K562 (cell line): ENCODE results near the gene SBK3. TPM values are rescaled to one million over a fixed set of nuclear protein-coding genes. Genes with fewer than 3 reads are reported as not detected.

ENCODE experiments used
- CREM ChIP-seq: IDR thresholded peaks from 2 replicates; pipeline ENCODE4 v1.6.1; 2014; ENCODE audit warnings: antibody characterized with exemption, low read depth
- MCM2 ChIP-seq: fragments of 450-650 bp; IDR thresholded peaks from 2 replicates; pipeline ENCODE4 v1.6.1; 2017; ENCODE audit warnings: low read depth, mild to moderate bottlenecking
- NELFE ChIP-seq: IDR thresholded peaks from 2 replicates; pipeline ENCODE4 v1.6.1; 2011; ENCODE audit warnings: mild to moderate bottlenecking; ENCODE audit not compliant: insufficient read depth, insufficient read length
- PHTF2 ChIP-seq: fragments of 250-450 bp; sonication (Bioruptor Pico); IDR thresholded peaks from 2 replicates; pipeline ENCODE4 v1.5.0; 2021; ENCODE audit warnings: mild to moderate bottlenecking
- SIN3A ChIP-seq, 2 experiments: fragments of 150-350 bp in 1 of 2; IDR thresholded peaks; 2 replicates each; pipeline ENCODE4 v1.6.1; 2011 to 2016; ENCODE audit warnings: borderline replicate concordance in 2 of 2, low read depth in 2 of 2, low read length in 2 of 2, mild to moderate bottlenecking in 2 of 2, moderate library complexity in 2 of 2; ENCODE audit not compliant: control insufficient read depth in 1 of 2
- SP2 ChIP-seq: IDR thresholded peaks from 2 replicates; pipeline ENCODE4 v1.6.1; 2011; ENCODE audit warnings: mild to moderate bottlenecking, low read depth, low read length, moderate library complexity; ENCODE audit not compliant: poor library complexity, severe bottlenecking; ENCODE audit errors: extremely low read depth
- TAF7 ChIP-seq: fragments of 450-650 bp; IDR thresholded peaks from 2 replicates; pipeline ENCODE4 v1.6.1; 2016; ENCODE audit warnings: missing genetic modification characterization, missing compliant biosample characterization
- TCFL5 ChIP-seq: fragments of 250-450 bp; sonication (Bioruptor Pico); conservative IDR thresholded peaks from 2 replicates; pipeline ENCODE4 v1.6.1; 2021; ENCODE audit warnings: mild to moderate bottlenecking, moderate library complexity, matching md5 sums
- ZFP30 ChIP-seq: fragments of 250-450 bp; sonication (Bioruptor Pico); IDR thresholded peaks from 2 replicates; pipeline ENCODE4 v1.8.0; 2022; ENCODE audit warnings: moderate library complexity, mild to moderate bottlenecking, inconsistent platforms, borderline replicate concordance
- ZNF584 ChIP-seq: fragments of 200-800 bp; sonication (Bioruptor generic); IDR thresholded peaks from 2 replicates; pipeline ENCODE4 v1.6.1; 2016; ENCODE audit warnings: low read depth, mild to moderate bottlenecking, missing genetic modification characterization, missing compliant biosample characterization
- polyA plus RNA-seq, 8 experiments: library from polyadenylated mRNA; depleted of rRNA in 4 of 8; stranded (reverse) in 5 of 8; unstranded in 3 of 8; fragments of >200 nt; fragmentation: Nextera tagmentation in 2 of 8; fragmentation: Illumina TruSeq in 1 of 8; extraction: Ambion mirVana in 2 of 8; extraction: Trizol in 1 of 8; gene quantifications; 2 replicates each; pipeline versions ENCODE4 v1.2.1 to v1.2.3, GENCODE V29; 2011 to 2014; ENCODE audit warnings: inconsistent platforms in 1 of 8, missing spikeins in 1 of 8
- total RNA-seq, 7 experiments: library from RNA; depleted of rRNA in 6 of 7; stranded (reverse); fragments of >200 nt in 6 of 7; fragmentation: Illumina TruSeq in 2 of 7; extraction: Trizol in 2 of 7; gene quantifications; 2 replicates each; pipeline versions ENCODE4 v1.2.1 to v1.2.3, GENCODE V29; 2011 to 2021; ENCODE audit warnings: low replicate concordance in 1 of 7
- TF ChIP-seq, protein P1 (sequence below): fragments of 250-450 bp; sonication (Bioruptor Pico); IDR thresholded peaks from 2 replicates; pipeline ENCODE4 v1.4.0; 2020; ENCODE audit warnings: mild to moderate bottlenecking, moderate library complexity, borderline replicate concordance
- TF ChIP-seq, protein P2 (sequence below): fragments of 250-450 bp; sonication (Bioruptor Pico); IDR thresholded peaks from 2 replicates; pipeline ENCODE4 v1.5.0; 2022; ENCODE audit warnings: mild to moderate bottlenecking
- TF ChIP-seq, protein P3 (sequence below): fragments of 250-450 bp; sonication (Bioruptor Pico); IDR thresholded peaks from 2 replicates; pipeline ENCODE4 v1.6.1; 2021; ENCODE audit warnings: mild to moderate bottlenecking
- TF ChIP-seq, protein P4 (sequence below): fragments of 250-450 bp; sonication (Bioruptor Pico); IDR thresholded peaks from 2 replicates; pipeline ENCODE4 v1.9.0; 2021; ENCODE audit warnings: mild to moderate bottlenecking
- TF ChIP-seq, protein P5 (sequence below): fragments of 250-450 bp; sonication (Bioruptor Pico); IDR thresholded peaks from 2 replicates; pipeline ENCODE4 v1.8.0; 2022; ENCODE audit warnings: inconsistent platforms
- TF ChIP-seq, protein P6 (sequence below): fragments of 450-650 bp; formaldehyde crosslinking; IDR thresholded peaks from 2 replicates; pipeline ENCODE4 v1.4.0; 2020; ENCODE audit warnings: mild to moderate bottlenecking

SBK3 gene
- total and polyA plus RNA-seq, 9 of the 15 experiments (the other 6 are each of a cell fraction or from before 2014, with no cell fraction given) = 0.11 to 0.43 (median 0.13) TPM; not detected in 6

DNA sequence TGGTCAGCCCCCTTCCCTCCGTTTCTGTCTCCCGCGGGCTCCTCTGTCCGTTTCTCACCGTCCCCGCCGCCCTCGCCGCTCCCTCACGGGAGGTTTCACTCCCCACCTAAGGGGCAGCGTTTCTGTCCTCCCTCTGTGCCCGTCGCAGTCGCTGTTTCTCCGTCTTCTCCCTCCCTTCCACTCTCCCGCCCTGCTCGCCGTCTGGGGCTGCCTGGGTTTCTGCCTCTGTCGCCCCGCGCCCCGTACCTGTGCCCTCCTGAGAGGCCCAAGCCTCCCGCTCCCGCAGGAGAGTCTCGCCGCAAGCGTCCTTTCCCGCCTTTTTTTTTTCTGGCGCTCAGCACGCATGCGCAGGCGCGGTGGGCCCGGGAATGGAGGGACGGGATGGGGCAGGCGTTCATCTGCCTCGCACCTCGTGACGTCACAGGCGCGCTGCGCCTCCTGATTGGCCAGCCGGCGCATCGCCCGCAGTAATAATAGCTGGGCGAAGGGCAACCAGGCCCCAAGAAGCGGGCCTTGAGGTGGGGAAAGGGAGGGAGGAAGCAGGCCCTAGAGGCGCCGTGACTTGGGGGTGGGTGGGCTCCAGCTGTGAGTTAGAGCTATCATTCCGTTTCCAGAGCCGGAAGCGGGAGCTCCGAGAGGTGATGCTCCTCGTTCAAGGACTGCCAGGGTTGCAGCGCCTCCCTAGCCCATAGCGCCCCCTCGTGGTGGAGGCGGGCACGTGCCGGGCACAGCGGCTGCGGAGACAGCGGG is 41.7 kb downstream of the SBK3 start (continued):
- TF ChIP-seq, protein P1, sequence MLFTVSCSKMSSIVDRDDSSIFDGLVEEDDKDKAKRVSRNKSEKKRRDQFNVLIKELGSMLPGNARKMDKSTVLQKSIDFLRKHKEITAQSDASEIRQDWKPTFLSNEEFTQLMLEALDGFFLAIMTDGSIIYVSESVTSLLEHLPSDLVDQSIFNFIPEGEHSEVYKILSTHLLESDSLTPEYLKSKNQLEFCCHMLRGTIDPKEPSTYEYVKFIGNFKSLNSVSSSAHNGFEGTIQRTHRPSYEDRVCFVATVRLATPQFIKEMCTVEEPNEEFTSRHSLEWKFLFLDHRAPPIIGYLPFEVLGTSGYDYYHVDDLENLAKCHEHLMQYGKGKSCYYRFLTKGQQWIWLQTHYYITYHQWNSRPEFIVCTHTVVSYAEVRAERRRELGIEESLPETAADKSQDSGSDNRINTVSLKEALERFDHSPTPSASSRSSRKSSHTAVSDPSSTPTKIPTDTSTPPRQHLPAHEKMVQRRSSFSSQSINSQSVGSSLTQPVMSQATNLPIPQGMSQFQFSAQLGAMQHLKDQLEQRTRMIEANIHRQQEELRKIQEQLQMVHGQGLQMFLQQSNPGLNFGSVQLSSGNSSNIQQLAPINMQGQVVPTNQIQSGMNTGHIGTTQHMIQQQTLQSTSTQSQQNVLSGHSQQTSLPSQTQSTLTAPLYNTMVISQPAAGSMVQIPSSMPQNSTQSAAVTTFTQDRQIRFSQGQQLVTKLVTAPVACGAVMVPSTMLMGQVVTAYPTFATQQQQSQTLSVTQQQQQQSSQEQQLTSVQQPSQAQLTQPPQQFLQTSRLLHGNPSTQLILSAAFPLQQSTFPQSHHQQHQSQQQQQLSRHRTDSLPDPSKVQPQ (CRISPR knock-in tag) = no peak
- TF ChIP-seq TCFL5 (CRISPR knock-in tag) (no peak), NELFE (no peak), SIN3A (IDR thresholded peaks at IDR 0.05; ENCODE audit: borderline replicate concordance in 2 of 2, control insufficient read depth in 1 of 2, low read depth in 2 of 2, low read length in 2 of 2) (no peak), ZNF584 (no peak), SP2 (no peak), CREM (peak; percentile 98), PHTF2 (no peak), TAF7 (tag) (peak; percentile 33; the same call in 1 of the 2 replicates), MCM2 (no peak), ZFP30 (CRISPR knock-in tag) (no peak)
- TF ChIP-seq, protein P2, sequence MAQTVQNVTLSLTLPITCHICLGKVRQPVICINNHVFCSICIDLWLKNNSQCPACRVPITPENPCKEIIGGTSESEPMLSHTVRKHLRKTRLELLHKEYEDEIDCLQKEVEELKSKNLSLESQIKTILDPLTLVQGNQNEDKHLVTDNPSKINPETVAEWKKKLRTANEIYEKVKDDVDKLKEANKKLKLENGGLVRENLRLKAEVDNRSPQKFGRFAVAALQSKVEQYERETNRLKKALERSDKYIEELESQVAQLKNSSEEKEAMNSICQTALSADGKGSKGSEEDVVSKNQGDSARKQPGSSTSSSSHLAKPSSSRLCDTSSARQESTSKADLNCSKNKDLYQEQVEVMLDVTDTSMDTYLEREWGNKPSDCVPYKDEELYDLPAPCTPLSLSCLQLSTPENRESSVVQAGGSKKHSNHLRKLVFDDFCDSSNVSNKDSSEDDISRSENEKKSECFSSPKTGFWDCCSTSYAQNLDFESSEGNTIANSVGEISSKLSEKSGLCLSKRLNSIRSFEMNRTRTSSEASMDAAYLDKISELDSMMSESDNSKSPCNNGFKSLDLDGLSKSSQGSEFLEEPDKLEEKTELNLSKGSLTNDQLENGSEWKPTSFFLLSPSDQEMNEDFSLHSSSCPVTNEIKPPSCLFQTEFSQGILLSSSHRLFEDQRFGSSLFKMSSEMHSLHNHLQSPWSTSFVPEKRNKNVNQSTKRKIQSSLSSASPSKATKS (CRISPR knock-in tag) = no peak
- TF ChIP-seq, protein P3, sequence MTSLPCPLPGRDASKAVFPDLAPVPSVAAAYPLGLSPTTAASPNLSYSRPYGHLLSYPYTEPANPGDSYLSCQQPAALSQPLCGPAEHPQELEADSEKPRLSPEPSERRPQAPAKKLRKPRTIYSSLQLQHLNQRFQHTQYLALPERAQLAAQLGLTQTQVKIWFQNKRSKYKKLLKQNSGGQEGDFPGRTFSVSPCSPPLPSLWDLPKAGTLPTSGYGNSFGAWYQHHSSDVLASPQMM (CRISPR knock-in tag) = no peak
- TF ChIP-seq, protein P4, sequence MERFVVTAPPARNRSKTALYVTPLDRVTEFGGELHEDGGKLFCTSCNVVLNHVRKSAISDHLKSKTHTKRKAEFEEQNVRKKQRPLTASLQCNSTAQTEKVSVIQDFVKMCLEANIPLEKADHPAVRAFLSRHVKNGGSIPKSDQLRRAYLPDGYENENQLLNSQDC (CRISPR knock-in tag) = no peak
- TF ChIP-seq, protein P5, sequence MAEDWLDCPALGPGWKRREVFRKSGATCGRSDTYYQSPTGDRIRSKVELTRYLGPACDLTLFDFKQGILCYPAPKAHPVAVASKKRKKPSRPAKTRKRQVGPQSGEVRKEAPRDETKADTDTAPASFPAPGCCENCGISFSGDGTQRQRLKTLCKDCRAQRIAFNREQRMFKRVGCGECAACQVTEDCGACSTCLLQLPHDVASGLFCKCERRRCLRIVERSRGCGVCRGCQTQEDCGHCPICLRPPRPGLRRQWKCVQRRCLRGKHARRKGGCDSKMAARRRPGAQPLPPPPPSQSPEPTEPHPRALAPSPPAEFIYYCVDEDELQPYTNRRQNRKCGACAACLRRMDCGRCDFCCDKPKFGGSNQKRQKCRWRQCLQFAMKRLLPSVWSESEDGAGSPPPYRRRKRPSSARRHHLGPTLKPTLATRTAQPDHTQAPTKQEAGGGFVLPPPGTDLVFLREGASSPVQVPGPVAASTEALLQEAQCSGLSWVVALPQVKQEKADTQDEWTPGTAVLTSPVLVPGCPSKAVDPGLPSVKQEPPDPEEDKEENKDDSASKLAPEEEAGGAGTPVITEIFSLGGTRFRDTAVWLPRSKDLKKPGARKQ = peak; percentile 95
- TF ChIP-seq, protein P6, sequence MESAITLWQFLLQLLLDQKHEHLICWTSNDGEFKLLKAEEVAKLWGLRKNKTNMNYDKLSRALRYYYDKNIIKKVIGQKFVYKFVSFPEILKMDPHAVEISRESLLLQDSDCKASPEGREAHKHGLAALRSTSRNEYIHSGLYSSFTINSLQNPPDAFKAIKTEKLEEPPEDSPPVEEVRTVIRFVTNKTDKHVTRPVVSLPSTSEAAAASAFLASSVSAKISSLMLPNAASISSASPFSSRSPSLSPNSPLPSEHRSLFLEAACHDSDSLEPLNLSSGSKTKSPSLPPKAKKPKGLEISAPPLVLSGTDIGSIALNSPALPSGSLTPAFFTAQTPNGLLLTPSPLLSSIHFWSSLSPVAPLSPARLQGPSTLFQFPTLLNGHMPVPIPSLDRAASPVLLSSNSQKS (CRISPR knock-in tag) = no peak
